Gastrocnemius medialis (tissue), 4 donors: ENCODE data around the gene MRPS12. TPM values are rescaled to one million over a fixed set of nuclear protein-coding genes. Genes with fewer than 3 reads are reported as not detected.

Experiments used
- ATAC-seq, 2 donors: fragments of 150-250 bp; one replicate each; pipeline ENCODE4 v1.9.1; 2016
- DNase-seq, 2 donors: peaks; one replicate each; pipeline ENCODE4 v3.0.0-alpha.2; 2019
- H3K27ac ChIP-seq, 4 donors: fragments of 200-600 bp; sonication (generic); 1 replicate in 1 of 4; 2 replicates in 3 of 4; pipeline ENCODE4 v1.5.1; 2016 to 2018; ENCODE audit warnings: mild to moderate bottlenecking in 2 of 4, moderate library complexity in 1 of 4
- H3K27me3 ChIP-seq, 3 donors: fragments of 200-600 bp; sonication (generic) in 2 of 3; 1 replicate in 1 of 3; 2 replicates in 2 of 3; pipeline versions ENCODE4 v1.5.1 to v1.6.0; 2016 to 2019; ENCODE audit warnings: mild to moderate bottlenecking in 1 of 3, moderate library complexity in 1 of 3
- H3K36me3 ChIP-seq, 2 donors: fragments of 200-600 bp; sonication (generic) in 1 of 2; one replicate each; pipeline ENCODE4 v1.5.1; 2017 to 2018
- H3K4me1 ChIP-seq, 2 donors: fragments of 200-600 bp; sonication (generic) in 1 of 2; one replicate each; pipeline ENCODE4 v1.5.1; 2016 to 2017; ENCODE audit warnings: mild to moderate bottlenecking in 2 of 2
- H3K4me3 ChIP-seq, 4 donors: fragments of 200-600 bp; sonication (generic) in 3 of 4; 1 replicate in 1 of 4; 2 replicates in 3 of 4; pipeline ENCODE4 v1.5.1; 2016 to 2019; ENCODE audit warnings: mild to moderate bottlenecking in 2 of 4
- H3K9me3 ChIP-seq, 3 donors: fragments of 200-600 bp; sonication (generic) in 2 of 3; 1 replicate in 1 of 3; 2 replicates in 2 of 3; pipeline ENCODE4 v1.5.1; 2016 to 2019
- POLR2A ChIP-seq, 2 donors: fragments of 450-650 bp; IDR thresholded peaks; one replicate each; pipeline ENCODE4 v1.6.1; 2017; ENCODE audit warnings: antibody characterized with exemption in 2 of 2, mild to moderate bottlenecking in 2 of 2, moderate library complexity in 2 of 2
- in situ Hi-C, 4 donors: fragments of 200-750 bp; cut with MboI; loops; one replicate each; pipeline versions ENCODE4 v1.15.0 to v1.8.0; 2017; ENCODE audit warnings: low sequenced_read_pairs in 4 of 4
- intact Hi-C: fragments of 100-400 bp; cut with DNase I; formaldehyde crosslinking; loops from one replicate; pipeline ENCODE4 v1.15.1; 2023; ENCODE audit warnings: low total_unique reads
- total RNA-seq, 4 donors: library from RNA; depleted of rRNA; stranded (reverse); fragments of >200 nt; gene quantifications; one replicate each; pipeline versions ENCODE4 v1.1.0 to v1.2.3, GENCODE V29; 2016
- TF ChIP-seq, protein P1 (sequence below), 5 experiments: fragments of 450-650 bp in 3 of 5; fragments of 200-600 bp in 2 of 5; sonication (generic) in 2 of 5; IDR thresholded peaks in 4 of 5; conservative IDR thresholded peaks in 1 of 5; 1 replicate in 4 of 5; 2 replicates in 1 of 5; pipeline ENCODE4 v1.5.1; 2016 to 2019; ENCODE audit warnings: antibody characterized with exemption in 5 of 5, mild to moderate bottlenecking in 3 of 5, moderate library complexity in 3 of 5

Gene MRPS12
- total RNA-seq, 4 donors from 2014 or later, result 20.0 to 49.8 (median 36.1) TPM

DNA sequence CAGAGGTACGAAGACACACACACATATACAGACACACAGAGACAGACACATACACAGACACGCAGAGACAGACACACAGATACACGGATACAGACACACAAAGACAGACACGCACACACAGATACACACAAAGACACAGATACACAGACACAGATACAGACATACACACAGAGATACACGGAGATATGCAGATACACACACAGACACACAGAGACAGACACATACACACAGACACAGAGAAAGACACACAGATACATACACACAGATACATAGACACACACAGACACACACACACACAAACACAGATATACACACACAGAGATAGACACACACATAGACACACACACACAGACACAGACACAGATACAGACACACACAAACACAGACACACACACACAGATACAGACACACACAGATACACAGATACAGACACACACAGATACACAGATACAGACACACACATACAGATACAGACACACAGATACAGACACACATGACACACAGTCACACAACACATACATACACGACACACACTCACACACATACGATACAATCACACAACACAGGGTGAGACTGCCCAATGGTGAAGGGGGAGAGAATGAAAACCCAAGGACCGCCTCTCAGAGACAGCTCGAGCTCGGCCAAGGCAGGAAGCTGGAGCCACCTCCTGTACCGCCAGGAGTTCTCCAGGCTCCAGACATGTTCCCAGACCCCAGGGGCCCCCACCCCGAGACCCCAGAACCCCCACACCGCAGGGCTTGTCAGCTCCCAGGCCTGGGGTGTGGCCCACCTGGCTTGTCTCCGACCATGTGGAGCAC lies 9.9 kb upstream of the MRPS12 start:
- H3K27ac ChIP-seq, result no peak overlapping the region
- no peak for ATAC-seq
- H3K4me3 ChIP-seq, result no peak overlapping the region
- intact Hi-C loops (no loop called here), in situ Hi-C loops (loop anchor here in 2 of 4 donors (10.0 to 25.0 kb wide), 2 partner anchors 184 to 516 kb away; partner anchors contain the start of genes CAPN12 (in 2 of the 2) and FAM98C (in 1 of the 2))
- DNase-seq, result no peak
- H3K4me1 ChIP-seq, result no peaks in the 10 kb centered on the region
- no peaks in the 10 kb centered on the region for H3K27me3 ChIP-seq
- peaks cover 0 to 16% of the 10 kb centered on the region in 2 donors for H3K36me3 ChIP-seq
- TF ChIP-seq, protein P1, sequence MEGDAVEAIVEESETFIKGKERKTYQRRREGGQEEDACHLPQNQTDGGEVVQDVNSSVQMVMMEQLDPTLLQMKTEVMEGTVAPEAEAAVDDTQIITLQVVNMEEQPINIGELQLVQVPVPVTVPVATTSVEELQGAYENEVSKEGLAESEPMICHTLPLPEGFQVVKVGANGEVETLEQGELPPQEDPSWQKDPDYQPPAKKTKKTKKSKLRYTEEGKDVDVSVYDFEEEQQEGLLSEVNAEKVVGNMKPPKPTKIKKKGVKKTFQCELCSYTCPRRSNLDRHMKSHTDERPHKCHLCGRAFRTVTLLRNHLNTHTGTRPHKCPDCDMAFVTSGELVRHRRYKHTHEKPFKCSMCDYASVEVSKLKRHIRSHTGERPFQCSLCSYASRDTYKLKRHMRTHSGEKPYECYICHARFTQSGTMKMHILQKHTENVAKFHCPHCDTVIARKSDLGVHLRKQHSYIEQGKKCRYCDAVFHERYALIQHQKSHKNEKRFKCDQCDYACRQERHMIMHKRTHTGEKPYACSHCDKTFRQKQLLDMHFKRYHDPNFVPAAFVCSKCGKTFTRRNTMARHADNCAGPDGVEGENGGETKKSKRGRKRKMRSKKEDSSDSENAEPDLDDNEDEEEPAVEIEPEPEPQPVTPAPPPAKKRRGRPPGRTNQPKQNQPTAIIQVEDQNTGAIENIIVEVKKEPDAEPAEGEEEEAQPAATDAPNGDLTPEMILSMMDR (IDR thresholded peaks at IDR 0.05 in 4 of 5, conservative IDR thresholded peaks at IDR 0.05 in 1 of 5), result no peak
- no peak for TF ChIP-seq POLR2A (IDR thresholded peaks at IDR 0.05)
- H3K9me3 ChIP-seq, result no peaks in the 10 kb centered on the region

DNA sequence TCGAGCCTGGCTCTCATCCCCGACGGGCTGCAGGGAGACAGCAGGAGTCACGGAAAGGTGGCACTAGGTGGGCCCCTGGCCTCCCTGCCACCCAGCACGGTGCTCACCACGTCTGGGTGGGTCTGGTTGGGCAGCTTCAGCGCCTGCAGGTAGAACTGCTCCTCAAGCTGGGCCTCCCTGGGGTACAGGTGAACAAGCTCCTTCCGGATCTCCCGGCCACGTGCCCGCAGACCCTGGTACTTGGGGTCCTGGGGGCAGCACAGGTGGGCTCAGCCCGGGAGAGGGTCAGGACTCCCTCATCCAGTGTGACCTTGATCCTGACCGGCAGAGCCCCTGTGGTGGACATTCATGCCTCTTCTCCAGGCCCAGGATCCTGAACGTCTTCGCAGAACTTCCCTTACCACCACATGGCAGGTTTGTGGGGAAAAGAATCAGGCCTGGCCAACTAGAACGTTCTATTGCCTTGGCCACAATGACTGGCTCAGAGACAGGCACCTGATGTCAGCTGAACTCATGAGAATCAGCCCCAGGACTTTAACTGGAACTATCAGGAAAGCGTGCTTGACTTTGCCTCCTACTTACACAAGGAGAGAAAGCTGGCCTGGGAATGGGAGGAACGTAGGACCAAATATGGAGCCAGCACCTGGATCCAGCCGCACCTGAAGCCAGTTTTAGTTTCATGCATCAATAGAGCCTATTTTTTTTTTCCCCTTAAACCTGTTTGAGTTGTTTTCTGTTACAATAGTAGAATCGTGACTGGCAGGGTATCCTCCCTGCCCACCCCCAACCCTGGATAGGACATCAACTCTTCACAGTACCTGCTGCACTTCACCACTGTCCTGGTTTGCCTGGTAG lies 9.1 kb upstream of the MRPS12 start:
- H3K27ac ChIP-seq, result no peak overlapping the region
- ATAC-seq (no peak), DNase-seq (no peak)
- H3K36me3 ChIP-seq, result peaks cover 0 to 18% of the 10 kb centered on the region in 2 donors
- intact Hi-C loops (no loop called here), in situ Hi-C loops (loop anchor here in 2 of 4 donors (10.0 to 25.0 kb wide), 2 partner anchors 184 to 517 kb away; partner anchors contain the start of genes CAPN12 (in 2 of the 2) and FAM98C (in 1 of the 2))
- no peaks in the 10 kb centered on the region for H3K9me3 ChIP-seq
- H3K4me3 ChIP-seq, result no peak overlapping the region
- no peak for TF ChIP-seq POLR2A (IDR thresholded peaks at IDR 0.05)
- TF ChIP-seq, protein P1 (IDR thresholded peaks at IDR 0.05 in 4 of 5, conservative IDR thresholded peaks at IDR 0.05 in 1 of 5), result no peak
- H3K4me1 ChIP-seq, result no peaks in the 10 kb centered on the region
- H3K27me3 ChIP-seq, result no peaks in the 10 kb centered on the region

DNA sequence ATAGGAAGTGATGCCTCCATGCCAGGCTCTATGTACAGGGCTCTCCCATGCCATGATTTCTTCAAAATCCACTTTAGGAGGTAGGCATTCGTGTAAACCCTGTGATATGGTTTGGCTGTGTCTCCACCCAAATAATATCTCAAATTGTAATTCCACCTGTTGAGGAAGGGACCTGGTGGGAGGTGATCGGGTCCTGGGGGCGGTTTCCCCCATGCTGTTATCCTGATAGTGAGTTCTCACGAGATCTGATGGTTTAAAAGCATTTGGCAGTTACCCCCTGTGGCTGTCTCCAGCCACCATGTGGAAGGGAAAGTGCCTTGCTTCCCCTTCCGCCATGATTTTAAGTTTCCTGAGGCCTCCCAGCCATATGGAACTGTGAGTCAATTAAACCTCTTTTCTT lies 8.3 kb upstream of the MRPS12 start:
- Histone ChIP-seq H3K27ac (no peak overlapping the region), H3K4me3 (no peak overlapping the region), H3K36me3 (peaks cover 0 to 18% of the 10 kb centered on the region in 2 donors), H3K27me3 (no peaks in the 10 kb centered on the region), H3K9me3 (no peaks in the 10 kb centered on the region), H3K4me1 (no peaks in the 10 kb centered on the region)
- intact Hi-C loops, result no loop called here
- DNase-seq, result no peak
- in situ Hi-C loops, result loop anchor here in 2 of 4 donors (10.0 to 25.0 kb wide), 2 partner anchors 185 to 518 kb away; partner anchors contain the start of genes CAPN12 (in 2 of the 2) and FAM98C (in 1 of the 2)
- ATAC-seq, result no peak
- TF ChIP-seq, protein P1 (IDR thresholded peaks at IDR 0.05 in 4 of 5, conservative IDR thresholded peaks at IDR 0.05 in 1 of 5), result no peak
- TF ChIP-seq POLR2A (IDR thresholded peaks at IDR 0.05), result no peak

DNA sequence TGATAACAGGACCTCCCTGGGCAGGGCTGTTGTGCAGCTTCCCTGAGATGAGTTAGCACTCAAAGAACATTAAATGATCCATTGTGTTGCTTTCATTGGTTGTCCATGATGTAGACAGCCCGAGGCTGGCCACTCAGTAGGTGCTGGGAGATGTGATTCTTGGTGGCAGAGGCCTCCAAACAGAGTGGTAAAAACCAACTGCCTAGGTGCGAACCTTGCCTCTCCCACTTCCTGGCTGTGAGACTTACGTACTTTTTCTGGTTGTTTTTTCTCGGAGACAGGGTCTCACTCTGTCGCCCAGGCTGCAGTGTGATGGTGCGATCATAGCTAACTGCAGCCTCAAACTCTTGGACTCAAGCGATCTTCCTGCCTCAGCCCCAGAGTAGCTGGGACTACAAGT lies 6.4 kb upstream of the MRPS12 start:
- in situ Hi-C loops (loop anchor here in 2 of 4 donors (10.0 to 25.0 kb wide), 2 partner anchors 187 to 520 kb away; partner anchors contain the start of genes CAPN12 (in 2 of the 2) and FAM98C (in 1 of the 2)), intact Hi-C loops (no loop called here)
- Histone ChIP-seq H3K4me3 (no peak overlapping the region), H3K36me3 (peaks cover 0 to 18% of the 10 kb centered on the region in 2 donors), H3K27me3 (no peaks in the 10 kb centered on the region), H3K27ac (no peak overlapping the region), H3K4me1 (peaks cover 0 to under 1% of the 10 kb centered on the region in 2 donors), H3K9me3 (no peaks in the 10 kb centered on the region)
- ATAC-seq (no peak), DNase-seq (no peak)
- TF ChIP-seq, protein P1 (IDR thresholded peaks at IDR 0.05 in 4 of 5, conservative IDR thresholded peaks at IDR 0.05 in 1 of 5), result no peak
- no peak for TF ChIP-seq POLR2A (IDR thresholded peaks at IDR 0.05)
